Neural cell (in vitro differentiated cells): ENCODE measurements around the gene FIGNL2. TPM values are rescaled to one million over a fixed set of nuclear protein-coding genes. Genes with fewer than 3 reads are reported as not detected.

ENCODE experiments used
- H2AFZ ChIP-seq: fragments of 200-600, 300-800 bp; sonication (generic), shearing (Covaris generic); 2 replicates; pipeline ENCODE4 v1.6.0; 2014; ENCODE audit warnings: low read depth, mild to moderate bottlenecking, antibody characterized with exemption, low read length, moderate library complexity
- H3F3A ChIP-seq: fragments of 200-600 bp; shearing (Covaris generic); 2 replicates; pipeline ENCODE4 v1.6.1; 2016; ENCODE audit warnings: mild to moderate bottlenecking, moderate library complexity, mixed read lengths, antibody characterized with exemption, low read length; ENCODE audit not compliant: insufficient read depth, poor library complexity, severe bottlenecking
- H3K27ac ChIP-seq: fragments of 200-600, 300-800 bp; sonication (generic), shearing (Covaris generic); 2 replicates; pipeline ENCODE4 v1.5.1; 2014; ENCODE audit warnings: mild to moderate bottlenecking, low read length, moderate library complexity
- H3K27me3 ChIP-seq: fragments of 300-800, 200-600 bp; sonication (generic), shearing (Covaris generic); 2 replicates; pipeline ENCODE4 v1.6.0; 2014; ENCODE audit warnings: mild to moderate bottlenecking, low read depth, low read length, moderate library complexity; ENCODE audit not compliant: insufficient read depth
- H3K36me3 ChIP-seq: fragments of 300-800, 200-600 bp; sonication (generic), shearing (Covaris generic); 2 replicates; pipeline ENCODE4 v1.5.1; 2014; ENCODE audit warnings: mild to moderate bottlenecking, antibody characterized with exemption, low read length, moderate library complexity; ENCODE audit not compliant: insufficient read depth
- H3K4me2 ChIP-seq: fragments of 300-800, 200-600 bp; sonication (generic), shearing (Covaris generic); 2 replicates; pipeline ENCODE4 v1.6.0; 2014; ENCODE audit warnings: mild to moderate bottlenecking, low read length
- H3K4me3 ChIP-seq: fragments of 300-800, 200-600 bp; sonication (generic), shearing (Covaris generic); 2 replicates; pipeline ENCODE4 v1.5.1; 2014; ENCODE audit warnings: mild to moderate bottlenecking, low read length, moderate library complexity
- H3K79me2 ChIP-seq: fragments of 200-600 bp; shearing (Covaris generic); replicated peaks from 2 replicates; pipeline ENCODE4 v1.6.0; 2014; ENCODE audit warnings: mild to moderate bottlenecking, low read length, moderate library complexity; ENCODE audit not compliant: insufficient read depth
- H3K9ac ChIP-seq: fragments of 300-800, 200-600 bp; sonication (generic), shearing (Covaris generic); 2 replicates; pipeline ENCODE4 v1.6.1; 2016; ENCODE audit warnings: mild to moderate bottlenecking, low read length, mixed read lengths
- H3K9me2 ChIP-seq: fragments of 200-600 bp; shearing (Covaris generic); 2 replicates; pipeline ENCODE4 v1.6.1; 2016; ENCODE audit warnings: mild to moderate bottlenecking, low read length, mixed read lengths; ENCODE audit not compliant: insufficient read depth
- H3K9me3 ChIP-seq: fragments of 200-600, 300-800 bp; sonication (generic), shearing (Covaris generic); 2 replicates; pipeline ENCODE4 v1.6.1; 2016; ENCODE audit warnings: mild to moderate bottlenecking, mixed run types, low read length, moderate library complexity, mixed read lengths
- H4K20me1 ChIP-seq: fragments of 200-600 bp; shearing (Covaris generic); 2 replicates; pipeline ENCODE4 v1.6.1; 2016; ENCODE audit warnings: mild to moderate bottlenecking, mixed run types; ENCODE audit not compliant: insufficient read depth
- CTCF ChIP-seq: fragments of 450-650 bp; IDR thresholded peaks from 2 replicates; pipeline ENCODE4 v1.5.1; 2014; ENCODE audit warnings: antibody characterized with exemption, mild to moderate bottlenecking, moderate library complexity; ENCODE audit not compliant: poor library complexity, severe bottlenecking
- EP300 ChIP-seq: fragments of 450-650 bp; conservative IDR thresholded peaks from 2 replicates; pipeline ENCODE4 v1.6.1; 2014; ENCODE audit warnings: antibody characterized with exemption, mild to moderate bottlenecking, moderate library complexity; ENCODE audit not compliant: poor library complexity, severe bottlenecking
- EZH2 ChIP-seq: fragments of 200-600, 300-800 bp; shearing (Covaris generic), sonication (generic); IDR thresholded peaks from 2 replicates; pipeline ENCODE4 v1.6.1; 2014; ENCODE audit warnings: antibody characterized with exemption, low read length, borderline replicate concordance, mild to moderate bottlenecking; ENCODE audit not compliant: insufficient read depth, poor library complexity, severe bottlenecking
- MXI1 ChIP-seq: fragments of 450-650 bp; conservative IDR thresholded peaks from 2 replicates; pipeline ENCODE4 v1.6.1; 2014; ENCODE audit warnings: antibody characterized with exemption, mild to moderate bottlenecking; ENCODE audit not compliant: poor library complexity, severe bottlenecking
- POLR2AphosphoS5 ChIP-seq: IDR thresholded peaks from 2 replicates; pipeline ENCODE4 v1.6.1; 2012
- RAD21 ChIP-seq: fragments of 450-650 bp; conservative IDR thresholded peaks from 2 replicates; pipeline ENCODE4 v1.6.1; 2014; ENCODE audit warnings: antibody characterized with exemption, mild to moderate bottlenecking, moderate library complexity
- REST ChIP-seq: IDR thresholded peaks from 2 replicates; pipeline ENCODE4 v1.6.1; 2012; ENCODE audit warnings: borderline replicate concordance
- SMC3 ChIP-seq: fragments of 450-650 bp; conservative IDR thresholded peaks from 2 replicates; pipeline ENCODE4 v1.6.1; 2014; ENCODE audit warnings: antibody characterized with exemption, mild to moderate bottlenecking, moderate library complexity; ENCODE audit not compliant: poor library complexity
- TAF1 ChIP-seq: IDR thresholded peaks from 2 replicates; pipeline ENCODE4 v1.6.1; 2012; ENCODE audit warnings: low read depth
- polyA plus RNA-seq: library from polyadenylated mRNA; depleted of rRNA; stranded (reverse); fragments of >200 nt; gene quantifications from 2 replicates; pipeline ENCODE4 v1.2.3, GENCODE V29; 2014

The FIGNL2 gene
- polyA plus RNA-seq, 1 donor from 2014 or later: 0.21 TPM

DNA sequence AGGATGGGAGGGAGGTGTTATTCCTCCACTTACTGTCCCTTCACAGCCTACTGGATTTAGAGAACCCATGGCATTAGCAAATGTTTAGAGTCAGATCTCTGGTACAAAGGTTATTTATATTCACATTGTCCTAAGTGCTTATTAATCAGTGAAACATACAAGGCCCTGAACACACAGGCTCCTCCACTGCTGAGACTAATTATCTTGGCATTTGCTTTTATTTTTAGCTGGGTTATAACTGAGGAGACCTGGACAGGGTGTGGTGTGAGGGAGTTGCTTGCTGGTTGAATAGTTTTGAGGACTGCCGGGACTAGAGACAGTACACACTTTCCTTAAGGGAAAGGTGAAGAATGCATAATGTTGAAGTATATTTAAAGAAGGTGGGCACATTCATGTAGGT lies 77.5 kb downstream of the FIGNL2 start:
- TF ChIP-seq MXI1 (no peak), EP300 (no peak), TAF1 (no peak), CTCF (no peak), POLR2AphosphoS5 (no peak), REST (no peak), EZH2 (no peak), RAD21 (no peak), SMC3 (no peak)
- no peaks in the 10 kb centered on the region for H4K20me1 ChIP-seq
- H3K9me2 ChIP-seq: no peaks in the 10 kb centered on the region
- H3K27me3 ChIP-seq: no peaks in the 10 kb centered on the region
- no peak overlapping the region for H2AFZ ChIP-seq
- H3K9ac ChIP-seq: no peak overlapping the region
- H3K27ac ChIP-seq: no peak overlapping the region
- no peak overlapping the region for H3K4me2 ChIP-seq
- H3K36me3 ChIP-seq: peaks cover 26% of the 10 kb centered on the region
- H3K79me2 ChIP-seq: no peaks in the 10 kb centered on the region
- H3F3A ChIP-seq: no peaks in the 10 kb centered on the region
- H3K9me3 ChIP-seq: no peaks in the 10 kb centered on the region
- no peak overlapping the region for H3K4me3 ChIP-seq

Other genes starting within 250 kb of the FIGNL2 start
- gene ANKRD33, start 39.4 kb upstream of the FIGNL2 start, polyA plus RNA-seq: not detected in 2 replicates
- not detected in 2 replicates for gene ACVRL1, start 58.8 kb upstream of the FIGNL2 start, polyA plus RNA-seq
- gene ACVR1B, start 103.0 kb upstream of the FIGNL2 start, polyA plus RNA-seq: 47.2 and 52.3 TPM in 2 replicates
- gene TAMALIN, start 158.2 kb upstream of the FIGNL2 start, polyA plus RNA-seq: 5.4 and 6.1 TPM in 2 replicates
- gene NR4A1, start 202.7 kb upstream of the FIGNL2 start, polyA plus RNA-seq: 3.4 and 6.1 TPM in 2 replicates
- gene ATG101, start 221.3 kb upstream of the FIGNL2 start, polyA plus RNA-seq: 53.9 and 55.6 TPM in 2 replicates
- not detected in 2 replicates for gene SMIM41, start 231.0 kb upstream of the FIGNL2 start, polyA plus RNA-seq